ENCODE results near the gene RNF214. TPM values are rescaled to one million over a fixed set of nuclear protein-coding genes. Genes with fewer than 3 reads are reported as not detected.
A peak's percentile ranks its signal among the peaks of the same experiment; 100 is the strongest.

Gene RNF214
- total RNA-seq, 1 experiment from 2014 or later, result 7.4 TPM

- POLR2A ChIA-PET (ENCODE audit: unreplicated experiment), result no interaction called here
- Histone ChIP-seq H3K27me3 (ENCODE audit: low read length) (no peaks in the 10 kb centered on the region), H3F3A (ENCODE audit: low read length, unreplicated experiment) (no peaks in the 10 kb centered on the region), H4K20me1 (ENCODE audit: low read length) (no peaks in the 10 kb centered on the region), H3K9me3 (ENCODE audit: low read length) (no peaks in the 10 kb centered on the region), H3K79me2 (ENCODE audit: low read length) (no peaks in the 10 kb centered on the region), H3K36me3 (ENCODE audit: low read depth, low read length) (no peaks in the 10 kb centered on the region), H3K4me2 (ENCODE audit: low read length) (peak overlapping the region; percentile 20; the same call in 1 of the 2 replicates), H2AFZ (ENCODE audit: low read length) (no peak overlapping the region), H3K4me3 (ENCODE audit: low read length) (no peak overlapping the region), H3K27ac (ENCODE audit: low read length) (no peak overlapping the region), H3K4me1 (ENCODE audit: insufficient read depth, low read length) (peaks cover 5% of the 10 kb centered on the region; the same call in 1 of the 2 replicates), H3K9me2 (replicated peaks; ENCODE audit: low read length) (no peaks in the 10 kb centered on the region), H3K9ac (ENCODE audit: low read length) (no peak overlapping the region)
- intact Hi-C loops (cut with micrococcal nuclease), result no loop called here
- CTCF ChIA-PET, result no interaction called here
- BruUV-seq (replicated peaks), result no TSS peak
- ATAC-seq (no peak; the same call in 1 of the 2 replicates), DNase-seq (no peak)
- TF ChIP-seq CTCF (conservative IDR thresholded peaks at IDR 0.05; ENCODE audit: low read depth, low read length) (no peak), EZH2phosphoT487 (IDR thresholded peaks at IDR 0.05; ENCODE audit: borderline replicate concordance, low read length) (no peak), EZH2 (IDR thresholded peaks at IDR 0.05; ENCODE audit: low read length, unreplicated experiment) (no peak)
These were observed 33.9 kb upstream of the RNF214 start for GRCh38 chr11:117198613-117199012.

GRCh38 chr11:117199053-117199915 lies 33.2 kb upstream of the RNF214 start, which contains the start of gene TAGLN:
Gene TAGLN (plus strand): TSS chr11:117199370. CDS start chr11:117203014, 3,644 bp downstream.
- Histone ChIP-seq H3K4me3 (ENCODE audit: low read length) (no peak within 1 kb of the TSS), H3K9me2 (replicated peaks; ENCODE audit: low read length) (no peaks in the 10 kb centered on the region), H3K9ac (ENCODE audit: low read length) (no peak within 1 kb of the TSS), H2AFZ (ENCODE audit: low read length) (no peak within 1 kb of the TSS), H3K27ac (ENCODE audit: low read length) (no peak within 1 kb of the TSS), H3K36me3 (ENCODE audit: low read depth, low read length) (no peaks in the 10 kb centered on the region), H3K27me3 (ENCODE audit: low read length) (no peaks in the 10 kb centered on the region), H3K4me2 (ENCODE audit: low read length) (peak within 1 kb of the TSS; percentile 20; the same call in 1 of the 2 replicates), H3F3A (ENCODE audit: low read length, unreplicated experiment) (no peaks in the 10 kb centered on the region), H3K4me1 (ENCODE audit: insufficient read depth, low read length) (peaks cover 5% of the 10 kb centered on the region; the same call in 1 of the 2 replicates), H3K79me2 (ENCODE audit: low read length) (no peaks in the 10 kb centered on the region), H4K20me1 (ENCODE audit: low read length) (no peaks in the 10 kb centered on the region), H3K9me3 (ENCODE audit: low read length) (no peaks in the 10 kb centered on the region)
- ChIA-PET CTCF (no interaction called here), POLR2A (ENCODE audit: unreplicated experiment) (no interaction called here)
- BruUV-seq (replicated peaks), result no TSS peak
- ATAC-seq (peak; percentile 34), DNase-seq (peak; percentile 53)
- TF ChIP-seq CTCF (conservative IDR thresholded peaks at IDR 0.05; ENCODE audit: low read depth, low read length), result no peak
- TF ChIP-seq EZH2 (IDR thresholded peaks at IDR 0.05; ENCODE audit: low read length, unreplicated experiment), result no peak
- TF ChIP-seq EZH2phosphoT487 (IDR thresholded peaks at IDR 0.05; ENCODE audit: borderline replicate concordance, low read length), result no peak
- intact Hi-C loops (cut with micrococcal nuclease), result no loop called here

Data from PC-3 (cell line).